ENCODE data around the gene FKBP1B. TPM values are rescaled to one million over a fixed set of nuclear protein-coding genes. Genes with fewer than 3 reads are reported as not detected.
"Not testable (repeated sequence)": the region's sequence is repeated elsewhere in the genome, so short reads cannot be mapped to it uniquely, and the experiment has no call there.

FKBP1B gene

GRCh38 chr2:24109431-24109830 is 59.9 kb downstream of the FKBP1B start:
- H3K9me3 ChIP-seq (replicated peaks; ENCODE audit: low read length); H3K27me3 ChIP-seq (ENCODE audit: control insufficient read depth, insufficient read depth, low read length); H3K36me3 ChIP-seq (ENCODE audit: insufficient read depth, low read length); H3K4me3 ChIP-seq (ENCODE audit: low read length); H3K4me2 ChIP-seq (ENCODE audit: low read length); H3K9ac ChIP-seq (ENCODE audit: low read depth, low read length): not testable (repeated sequence)
- peaks cover 23% of the 10 kb centered on the region for H3K4me1 ChIP-seq (ENCODE audit: control insufficient read depth, insufficient read depth, low read length)

- Histone ChIP-seq H3K4me3 (ENCODE audit: low read length) (no peak overlapping the region), H3K36me3 (ENCODE audit: insufficient read depth, low read length) (no peaks in the 10 kb centered on the region), H3K9ac (ENCODE audit: low read depth, low read length) (no peak overlapping the region), H3K9me3 (replicated peaks; ENCODE audit: low read length) (peaks cover 6% of the 10 kb centered on the region), H3K4me1 (ENCODE audit: control insufficient read depth, insufficient read depth, low read length) (peaks cover 23% of the 10 kb centered on the region), H3K27me3 (ENCODE audit: control insufficient read depth, insufficient read depth, low read length) (no peaks in the 10 kb centered on the region), H3K4me2 (ENCODE audit: low read length) (no peak overlapping the region)
Measured at GRCh38 chr2:24110660-24111303, 61.2 kb downstream of the FKBP1B start.

- H3K27me3 ChIP-seq (ENCODE audit: control insufficient read depth, insufficient read depth, low read length), result no peaks in the 10 kb centered on the region
- peaks cover 20% of the 10 kb centered on the region for H3K4me1 ChIP-seq (ENCODE audit: control insufficient read depth, insufficient read depth, low read length)
- H3K36me3 ChIP-seq (ENCODE audit: insufficient read depth, low read length), result no peaks in the 10 kb centered on the region
- no peak overlapping the region for H3K9ac ChIP-seq (ENCODE audit: low read depth, low read length)
- no peak overlapping the region for H3K4me3 ChIP-seq (ENCODE audit: low read length)
- H3K4me2 ChIP-seq (ENCODE audit: low read length), result peak overlapping the region; percentile 14
- peaks cover 6% of the 10 kb centered on the region for H3K9me3 ChIP-seq (replicated peaks; ENCODE audit: low read length)
Measured at GRCh38 chr2:24111407-24111901, 61.9 kb downstream of the FKBP1B start.

Small RNA genes within 50 kb of the gene (small RNA-seq; reads per million reads assigned to genes)
- gene RNU6-370P, result not detected

Measured in skeletal muscle satellite cell (primary cell).